SK-N-SH treated with all-trans-retinoic acid at 6 μM for 48 hours (cell line): ENCODE data around the gene SIGLEC9.
A peak's percentile ranks its signal among the peaks of the same experiment; 100 is the strongest.

Experiments used
- ATAC-seq: fragments of 200-7000 bp; cut with Tn5 transposase; 3 replicates; pipeline ENCODE4 v1.9.1; 2020; ENCODE audit warnings: mild to moderate bottlenecking, moderate library complexity
- CREB5 ChIP-seq: fragments of 250-450 bp; sonication (Bioruptor Pico); IDR thresholded peaks from 2 replicates; pipeline ENCODE4 v1.5.1; 2020; ENCODE audit warnings: low read depth, mild to moderate bottlenecking, moderate library complexity
- CSDC2 ChIP-seq: fragments of 250-450 bp; sonication (Bioruptor Pico); IDR thresholded peaks from 2 replicates; pipeline ENCODE4 v1.5.0; 2020; ENCODE audit warnings: mild to moderate bottlenecking, moderate library complexity
- CSRNP3 ChIP-seq: fragments of 250-450 bp; sonication (Bioruptor Pico); IDR thresholded peaks from 2 replicates; pipeline ENCODE4 v1.5.1; 2021; ENCODE audit warnings: mild to moderate bottlenecking, moderate library complexity
- ESRRG ChIP-seq: fragments of 250-450 bp; sonication (Bioruptor Pico); IDR thresholded peaks from 2 replicates; pipeline ENCODE4 v1.6.1; 2021; ENCODE audit warnings: mild to moderate bottlenecking
- ISL1 ChIP-seq: fragments of 250-450 bp; sonication (Bioruptor Pico); IDR thresholded peaks from 2 replicates; pipeline ENCODE4 v2.1.2; 2022; ENCODE audit warnings: mild to moderate bottlenecking, moderate library complexity
- OSR1 ChIP-seq: fragments of 250-450 bp; sonication (Bioruptor Pico); IDR thresholded peaks from 2 replicates; pipeline ENCODE4 v1.8.0; 2022; ENCODE audit warnings: moderate library complexity, mild to moderate bottlenecking, inconsistent platforms
- PATZ1 ChIP-seq: fragments of 250-450 bp; sonication (Bioruptor Pico); IDR thresholded peaks from 2 replicates; pipeline ENCODE4 v1.8.0; 2020; ENCODE audit warnings: mild to moderate bottlenecking, moderate library complexity, borderline replicate concordance
- POU6F1 ChIP-seq: fragments of 250-450 bp; sonication (Bioruptor Pico); IDR thresholded peaks from 2 replicates; pipeline ENCODE4 v1.8.0; 2021; ENCODE audit warnings: low read depth, mild to moderate bottlenecking, moderate library complexity, borderline replicate concordance
- PPARA ChIP-seq: fragments of 250-450 bp; sonication (Bioruptor Pico); IDR thresholded peaks from 2 replicates; pipeline ENCODE4 v1.5.0; 2020; ENCODE audit warnings: mild to moderate bottlenecking, borderline replicate concordance
- RARB ChIP-seq: fragments of 250-450 bp; sonication (Bioruptor Pico); IDR thresholded peaks from 2 replicates; pipeline ENCODE4 v1.8.0; 2021; ENCODE audit warnings: mild to moderate bottlenecking, moderate library complexity
- SNAI2 ChIP-seq: fragments of 250-450 bp; sonication (Bioruptor Pico); IDR thresholded peaks from 2 replicates; pipeline ENCODE4 v1.5.0; 2020; ENCODE audit warnings: mild to moderate bottlenecking, moderate library complexity
- TCF4 ChIP-seq: fragments of 250-450 bp; sonication (Bioruptor Pico); IDR thresholded peaks from 2 replicates; pipeline ENCODE4 v1.8.0; 2021; ENCODE audit warnings: mild to moderate bottlenecking, moderate library complexity, borderline replicate concordance
- TSHZ2 ChIP-seq: fragments of 250-450 bp; sonication (Bioruptor Pico); IDR thresholded peaks from 2 replicates; pipeline ENCODE4 v1.5.0; 2020; ENCODE audit warnings: mild to moderate bottlenecking, moderate library complexity
- ZFP3 ChIP-seq: fragments of 250-450 bp; sonication (Bioruptor Pico); IDR thresholded peaks from 2 replicates; pipeline ENCODE4 v1.5.0; 2020; ENCODE audit warnings: mild to moderate bottlenecking, moderate library complexity
- ZFP30 ChIP-seq: fragments of 450-650 bp; formaldehyde crosslinking; IDR thresholded peaks from 2 replicates; pipeline ENCODE4 v1.5.0; 2022; ENCODE audit warnings: mild to moderate bottlenecking, moderate library complexity
- ZNF565 ChIP-seq: fragments of 450-650 bp; formaldehyde crosslinking; conservative IDR thresholded peaks from 2 replicates; pipeline ENCODE4 v1.5.0; 2020; ENCODE audit warnings: low read depth, mild to moderate bottlenecking, moderate library complexity
- ZNF8 ChIP-seq: fragments of 450-650 bp; formaldehyde crosslinking; IDR thresholded peaks from 2 replicates; pipeline ENCODE4 v1.5.0; 2020; ENCODE audit warnings: mild to moderate bottlenecking, moderate library complexity

The SIGLEC9 gene

GRCh38 chr19:51164215-51164614 is 39.5 kb downstream of the SIGLEC9 start:
- no peak for ATAC-seq
- no peak for TF ChIP-seq ZFP3
- TF ChIP-seq, all 23 proteins: peak for 0

GRCh38 chr19:51166846-51167490 is 42.3 kb downstream of the SIGLEC9 start:
- no peak for ATAC-seq
- TF ChIP-seq RARB (CRISPR knock-in tag), result no peak
- no peak for TF ChIP-seq TCF4 (CRISPR knock-in tag)
- no peak for TF ChIP-seq ZFP3
- no peak for TF ChIP-seq TSHZ2 (CRISPR knock-in tag)
- no peak for TF ChIP-seq SNAI2 (CRISPR knock-in tag)
- TF ChIP-seq CSDC2, result no peak
- TF ChIP-seq ZNF8 (CRISPR knock-in tag), result no peak
- TF ChIP-seq ZNF565 (CRISPR knock-in tag), result no peak
- TF ChIP-seq ESRRG, result no peak
- no peak for TF ChIP-seq PATZ1
- no peak for TF ChIP-seq POU6F1 (CRISPR knock-in tag)
- TF ChIP-seq OSR1 (CRISPR knock-in tag), result no peak
- TF ChIP-seq ZFP30 (CRISPR knock-in tag), result no peak
- TF ChIP-seq PPARA (CRISPR knock-in tag), result no peak
- TF ChIP-seq, all 23 proteins: peak for 0

- no peak for ATAC-seq
- TF ChIP-seq ZFP3 (no peak), PATZ1 (no peak)
Observed at GRCh38 chr19:51168564-51169282, 44.0 kb downstream of the SIGLEC9 start.

- peak; percentile 53 for ATAC-seq
Observed at GRCh38 chr19:51169283-51169918, 44.7 kb downstream of the SIGLEC9 start.

- ATAC-seq, result no peak
- TF ChIP-seq OSR1 (CRISPR knock-in tag), result no peak
- TF ChIP-seq PPARA (CRISPR knock-in tag), result no peak
- TF ChIP-seq CSRNP3 (CRISPR knock-in tag), result no peak
- TF ChIP-seq ISL1, result no peak
- TF ChIP-seq CSDC2, result no peak
- no peak for TF ChIP-seq CREB5 (CRISPR knock-in tag)
- no peak for TF ChIP-seq RARB (CRISPR knock-in tag)
- TF ChIP-seq ZFP30 (CRISPR knock-in tag), result no peak
Observed at GRCh38 chr19:51172223-51172622, 47.5 kb downstream of the SIGLEC9 start.
